Measurements from ENCODE around the gene CDH9. TPM values are rescaled to one million over a fixed set of nuclear protein-coding genes. Genes with fewer than 3 reads are reported as not detected.

The CDH9 gene
- total RNA-seq, 4 donors from 2014 or later = not detected

DNA sequence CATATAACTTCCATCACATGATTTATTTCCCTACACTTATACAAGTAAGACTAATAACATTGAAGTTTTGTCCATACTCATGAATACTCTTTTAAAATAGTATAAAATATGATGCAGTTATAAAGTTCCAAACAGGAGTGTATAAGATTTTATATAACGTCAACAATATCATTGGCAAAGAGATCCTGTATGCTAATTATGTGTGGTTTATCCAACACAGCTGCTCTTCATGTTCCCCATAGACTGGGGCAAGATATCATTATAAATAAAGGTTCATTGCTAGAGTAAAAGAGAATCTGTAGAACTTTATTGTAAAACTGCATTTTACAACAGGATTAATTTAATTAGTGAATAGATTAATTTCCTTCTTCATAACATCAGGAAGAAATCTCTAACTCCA, 16.9 kb downstream of the CDH9 start:
- Histone ChIP-seq H3K4me1 (no peaks in the 10 kb centered on the region), H3K36me3 (no peaks in the 10 kb centered on the region), H3K4me3 (no peak overlapping the region), H3K9me3 (no peaks in the 10 kb centered on the region), H3K27ac (no peak overlapping the region), H3K27me3 (no peaks in the 10 kb centered on the region)
- WGBS = 29% methylated on average over 1 of the region's 1 CpG
- no peak for DNase-seq (ENCODE audit: low spot score in 2 of 2)
- no peak for TF ChIP-seq EP300 (IDR thresholded peaks at IDR 0.05)
- TF ChIP-seq POLR2A (IDR thresholded peaks at IDR 0.05) = no peak
- TF ChIP-seq POLR2AphosphoS5 (IDR thresholded peaks at IDR 0.05) = no peak
- no peak for TF ChIP-seq CTCF (IDR thresholded peaks at IDR 0.05)

GRCh38 chr5:27020973-27021372, 17.4 kb downstream of the CDH9 start:
- Histone ChIP-seq H3K27ac (no peak overlapping the region), H3K9me3 (no peaks in the 10 kb centered on the region), H3K4me1 (no peaks in the 10 kb centered on the region), H3K4me3 (no peak overlapping the region), H3K36me3 (no peaks in the 10 kb centered on the region), H3K27me3 (no peaks in the 10 kb centered on the region)
- 9% methylated on average over 1 of the region's 1 CpG for WGBS
- peak in 1 of 2 donors; percentile 8 for TF ChIP-seq CTCF (IDR thresholded peaks at IDR 0.05)
- no peak for TF ChIP-seq POLR2A (IDR thresholded peaks at IDR 0.05)
- DNase-seq (ENCODE audit: low spot score in 2 of 2) = no peak

- Histone ChIP-seq H3K4me3 (no peak overlapping the region), H3K36me3 (no peaks in the 10 kb centered on the region), H3K9me3 (no peaks in the 10 kb centered on the region), H3K27me3 (no peaks in the 10 kb centered on the region), H3K27ac (no peak overlapping the region), H3K4me1 (no peaks in the 10 kb centered on the region)
- TF ChIP-seq POLR2A (IDR thresholded peaks at IDR 0.05) (no peak), EP300 (IDR thresholded peaks at IDR 0.05) (no peak), POLR2AphosphoS5 (IDR thresholded peaks at IDR 0.05) (no peak), CTCF (IDR thresholded peaks at IDR 0.05) (no peak)
- no peak for DNase-seq (ENCODE audit: low spot score in 2 of 2)
Measured at GRCh38 chr5:27015758-27016157, 22.6 kb downstream of the CDH9 start.

- Histone ChIP-seq H3K36me3 (no peaks in the 10 kb centered on the region), H3K9me3 (no peaks in the 10 kb centered on the region), H3K4me3 (no peak overlapping the region), H3K27ac (no peak overlapping the region), H3K4me1 (no peaks in the 10 kb centered on the region), H3K27me3 (no peaks in the 10 kb centered on the region)
- 92% methylated on average over 4 of the region's 4 CpGs for WGBS
- no peak for DNase-seq (ENCODE audit: low spot score in 2 of 2)
- no peak for TF ChIP-seq EP300 (IDR thresholded peaks at IDR 0.05)
- no peak for TF ChIP-seq POLR2A (IDR thresholded peaks at IDR 0.05)
- TF ChIP-seq POLR2AphosphoS5 (IDR thresholded peaks at IDR 0.05) = no peak
- no peak for TF ChIP-seq CTCF (IDR thresholded peaks at IDR 0.05)
Measured at GRCh38 chr5:27011274-27011673, 27.1 kb downstream of the CDH9 start.

DNA sequence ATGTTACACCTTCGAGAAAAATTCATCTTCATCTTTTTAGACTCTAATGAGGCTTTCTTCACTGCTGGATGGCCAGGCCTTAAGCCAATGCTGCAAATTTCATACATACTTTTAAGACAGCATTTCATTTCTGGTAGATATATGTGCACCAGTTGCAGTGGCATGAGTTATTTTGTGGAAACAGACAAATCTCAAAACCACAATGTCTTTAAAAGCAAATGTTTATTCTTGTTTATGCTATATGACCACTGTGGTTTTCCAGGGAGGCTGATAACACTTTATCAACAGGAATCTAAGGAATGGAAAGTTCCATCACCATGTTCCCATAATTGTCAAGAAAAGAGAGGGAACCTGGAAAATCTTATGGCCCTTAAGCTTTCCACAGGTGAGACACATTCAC, 27.7 kb downstream of the CDH9 start:
- Histone ChIP-seq H3K9me3 (no peaks in the 10 kb centered on the region), H3K27me3 (no peaks in the 10 kb centered on the region), H3K4me3 (no peak overlapping the region), H3K36me3 (no peaks in the 10 kb centered on the region), H3K27ac (no peak overlapping the region), H3K4me1 (no peaks in the 10 kb centered on the region)
- WGBS = 79% methylated on average over 1 of the region's 1 CpG
- DNase-seq (ENCODE audit: low spot score in 2 of 2) = no peak
- TF ChIP-seq EP300 (IDR thresholded peaks at IDR 0.05) (no peak), POLR2AphosphoS5 (IDR thresholded peaks at IDR 0.05) (no peak)

DNA sequence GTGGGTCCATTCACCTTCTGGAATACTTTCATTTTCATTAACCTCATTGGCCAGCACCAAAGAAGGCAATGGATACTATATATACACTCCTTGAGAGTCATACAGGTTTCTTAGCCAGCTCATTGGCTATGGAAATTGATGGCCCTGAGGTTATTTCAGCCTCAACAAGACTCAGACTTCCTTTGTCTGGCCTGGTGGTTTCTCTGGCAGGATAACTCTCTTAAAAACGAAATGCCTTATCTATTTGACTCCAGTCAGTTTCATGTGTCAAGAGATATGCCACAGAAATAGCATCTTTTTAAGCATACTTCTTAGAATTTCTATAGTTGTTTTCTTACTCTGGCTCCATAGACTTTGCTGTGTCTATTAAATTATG, 28.9 kb downstream of the CDH9 start:
- Histone ChIP-seq H3K4me1 (no peaks in the 10 kb centered on the region), H3K36me3 (no peaks in the 10 kb centered on the region), H3K4me3 (no peak overlapping the region), H3K27ac (no peak overlapping the region), H3K27me3 (no peaks in the 10 kb centered on the region), H3K9me3 (no peaks in the 10 kb centered on the region)
- TF ChIP-seq CTCF (IDR thresholded peaks at IDR 0.05) (no peak), POLR2AphosphoS5 (IDR thresholded peaks at IDR 0.05) (no peak), EP300 (IDR thresholded peaks at IDR 0.05) (no peak), POLR2A (IDR thresholded peaks at IDR 0.05) (no peak)
- 36% methylated on average over 1 of the region's 1 CpG for WGBS
- no peak for DNase-seq (ENCODE audit: low spot score in 2 of 2)
